PC-9 (cell line): ENCODE results near the gene PHACTR3. TPM values are rescaled to one million over a fixed set of nuclear protein-coding genes. Genes with fewer than 3 reads are reported as not detected.

Experiments
- BruUV-seq: library from RNA; stranded (reverse); fragments of 400-500 nt; replicated peaks from 2 replicates; lab custom pipeline; 2021; lab: Mats Ljungman, UMichigan
- CTCF ChIA-PET: fragments of 300-600 bp; sonication (Branson Sonifier 250); formaldehyde crosslinking; loops from one replicate; lab custom pipeline; 2022; ENCODE audit warnings: antibody characterized with exemption; lab: Charles Lee
- POLR2A ChIA-PET: fragments of 300-600 bp; sonication (Branson Sonifier 250); formaldehyde crosslinking; loops from one replicate; lab custom pipeline; 2022; ENCODE audit warnings: antibody characterized with exemption; ENCODE audit not compliant: unreplicated experiment; lab: Charles Lee
- DNase-seq, 2 experiments: peaks; one replicate each; pipeline versions ENCODE4 v3.0.0 to v3.0.0-alpha.2; 2015 to 2022; ENCODE audit warnings: mixed read lengths in 1 of 2
- H2AFZ ChIP-seq: fragments of 200-600 bp; sonication (generic); 2 replicates; pipeline ENCODE4 v1.8.1; 2017; ENCODE audit warnings: antibody characterized with exemption
- H3F3A ChIP-seq: fragments of 200-600 bp; sonication (generic); 2 replicates; pipeline ENCODE4 v1.8.1; 2017; ENCODE audit warnings: antibody characterized with exemption, mild to moderate bottlenecking, low read depth; ENCODE audit not compliant: insufficient read depth
- H3K27ac ChIP-seq: fragments of 200-600 bp; sonication (generic); 2 replicates; pipeline ENCODE4 v1.6.1; 2016; ENCODE audit warnings: mixed run types
- H3K27me3 ChIP-seq: fragments of 200-600 bp; sonication (generic); 2 replicates; pipeline ENCODE4 v1.6.1; 2016; ENCODE audit warnings: low read depth, mixed run types; ENCODE audit not compliant: insufficient read depth
- H3K36me3 ChIP-seq: fragments of 200-600 bp; sonication (generic); 2 replicates; pipeline ENCODE4 v1.6.1; 2016; ENCODE audit warnings: low read depth, mixed run types
- H3K4me1 ChIP-seq: fragments of 200-600 bp; sonication (generic); replicated peaks from 2 replicates; pipeline ENCODE4 v1.6.1; 2016; ENCODE audit warnings: mixed run types; ENCODE audit not compliant: insufficient read depth
- H3K4me2 ChIP-seq: fragments of 200-600 bp; sonication (generic); 2 replicates; pipeline ENCODE4 v1.6.1; 2017; ENCODE audit warnings: mixed run types
- H3K4me3 ChIP-seq: fragments of 200-600 bp; sonication (generic); 2 replicates; pipeline ENCODE4 v1.6.1; 2016; ENCODE audit warnings: mixed run types
- H3K79me2 ChIP-seq: fragments of 200-600 bp; sonication (generic); 2 replicates; pipeline ENCODE4 v1.6.1; 2017; ENCODE audit warnings: low read depth, mixed run types
- H3K9me2 ChIP-seq: fragments of 200-600 bp; sonication (generic); 2 replicates; pipeline ENCODE4 v1.8.1; 2017; ENCODE audit warnings: mild to moderate bottlenecking; ENCODE audit not compliant: insufficient read depth
- H3K9me3 ChIP-seq: fragments of 200-600 bp; sonication (generic); 2 replicates; pipeline ENCODE4 v1.8.1; 2016; ENCODE audit warnings: low read depth; ENCODE audit not compliant: insufficient read depth
- H4K20me1 ChIP-seq: fragments of 200-600 bp; sonication (generic); 2 replicates; pipeline ENCODE4 v1.8.1; 2017; ENCODE audit not compliant: insufficient read depth
- EZH2 ChIP-seq: fragments of 200-600 bp; sonication (generic); IDR thresholded peaks from 2 replicates; pipeline ENCODE4 v1.8.0; 2017; ENCODE audit warnings: antibody characterized with exemption, low read depth
- intact Hi-C: fragments of 100-400 bp; cut with micrococcal nuclease; formaldehyde crosslinking; loops from one replicate; pipeline ENCODE4 v1.10.0; 2022; ENCODE audit not compliant: unreplicated experiment
- total RNA-seq: library from RNA; stranded (reverse); gene quantifications from 2 replicates; pipeline ENCODE4 v1.2.3, GENCODE V29; 2021
- TF ChIP-seq, protein P1 (sequence below): fragments of 200-600 bp; sonication (generic); conservative IDR thresholded peaks from 2 replicates; pipeline ENCODE4 v1.6.1; 2017; ENCODE audit warnings: mixed run types, antibody characterized with exemption, mild to moderate bottlenecking, moderate library complexity

Gene PHACTR3
- total RNA-seq, 1 experiment from 2014 or later = 0.41 TPM

DNA sequence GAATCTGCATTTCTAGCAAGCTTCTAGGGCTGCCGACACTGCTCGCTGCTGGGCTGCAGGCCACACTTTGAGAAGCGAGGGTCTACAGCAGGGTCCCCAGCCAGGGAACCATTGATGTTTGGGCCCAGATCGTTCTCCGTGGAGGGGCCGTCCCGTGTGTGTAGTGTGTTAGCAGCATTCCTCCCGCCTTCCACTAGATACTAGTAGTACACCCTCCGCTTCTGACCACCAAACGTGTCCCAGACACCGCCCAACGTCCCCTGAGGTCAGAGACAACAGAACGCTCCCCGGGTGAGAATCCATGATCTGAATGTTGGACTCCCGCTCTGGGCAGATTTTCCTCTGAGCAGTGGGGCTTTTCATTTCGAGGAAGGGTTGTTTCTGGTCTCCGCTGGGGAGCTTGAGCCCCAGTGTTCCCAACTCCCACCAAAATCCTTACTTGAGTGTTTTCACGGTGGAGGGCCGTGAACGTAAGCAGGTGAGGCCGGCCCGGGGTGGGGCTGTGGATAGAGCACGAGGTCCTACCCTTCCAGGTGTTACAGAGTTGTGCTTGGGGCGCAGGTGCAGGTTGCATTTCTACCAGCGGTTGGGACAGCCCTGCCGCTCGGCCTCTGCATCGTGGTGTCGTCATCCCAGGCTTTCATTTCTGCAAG, 204.5 kb downstream of the PHACTR3 start:
- POLR2A ChIA-PET = no interaction called here
- H3K36me3 ChIP-seq = no peaks in the 10 kb centered on the region
- DNase-seq = no peak
- intact Hi-C loops = no loop called here
- H4K20me1 ChIP-seq = no peaks in the 10 kb centered on the region
- H3K4me2 ChIP-seq = no peak overlapping the region
- peaks cover 72% of the 10 kb centered on the region for H3K27me3 ChIP-seq
- H3K4me1 ChIP-seq = no peaks in the 10 kb centered on the region
- H3K9me3 ChIP-seq = no peaks in the 10 kb centered on the region
- no peak for TF ChIP-seq EZH2
- no peaks in the 10 kb centered on the region for H3K79me2 ChIP-seq
- H3K4me3 ChIP-seq = no peak overlapping the region
- H2AFZ ChIP-seq = no peak overlapping the region
- BruUV-seq = no TSS peak
- no peaks in the 10 kb centered on the region for H3F3A ChIP-seq
- H3K27ac ChIP-seq = no peak overlapping the region
- CTCF ChIA-PET = no interaction called here
- no peaks in the 10 kb centered on the region for H3K9me2 ChIP-seq

DNA sequence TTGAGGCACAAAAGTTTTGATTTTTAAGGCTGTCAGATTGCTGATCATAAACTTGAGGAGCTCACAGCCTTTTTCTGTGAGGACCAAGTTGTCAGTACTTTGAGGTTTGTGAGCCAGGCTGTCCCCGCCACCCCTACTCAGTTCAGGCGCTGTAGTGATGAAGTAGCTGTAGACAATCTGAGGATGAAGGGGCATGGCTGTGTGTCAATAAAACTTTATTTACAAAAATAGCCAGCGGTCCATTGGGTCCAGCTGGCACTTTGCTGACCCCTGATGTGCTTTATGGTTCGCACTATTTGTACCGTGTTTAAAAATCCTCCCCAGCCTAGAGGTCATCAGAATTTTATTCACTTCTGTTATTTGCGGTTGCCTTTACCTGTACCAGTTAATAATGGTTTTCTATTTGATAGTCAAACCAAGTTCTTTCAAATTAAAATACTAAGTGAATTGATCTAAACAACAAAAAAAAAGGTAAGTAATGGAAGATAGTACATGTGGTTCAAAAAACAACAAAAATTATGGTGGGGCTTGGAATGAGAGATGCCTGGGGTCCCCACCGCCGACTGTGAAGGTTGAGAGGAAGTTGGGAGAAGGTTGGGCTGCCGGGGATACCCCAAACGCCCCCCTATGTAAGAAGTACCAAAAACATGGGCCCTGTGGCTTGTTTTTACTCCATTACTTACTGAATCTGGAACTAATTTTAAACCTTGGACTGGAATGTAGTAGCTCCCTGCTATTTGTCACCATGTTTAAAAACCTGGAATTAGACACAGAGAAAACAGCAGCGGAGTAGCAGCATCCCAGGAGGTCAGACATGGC, 205.5 kb downstream of the PHACTR3 start:
- no peak overlapping the region for H3K27ac ChIP-seq
- H3K4me2 ChIP-seq = no peak overlapping the region
- no peaks in the 10 kb centered on the region for H3K9me3 ChIP-seq
- no peak overlapping the region for H3K4me3 ChIP-seq
- intact Hi-C loops = no loop called here
- no peaks in the 10 kb centered on the region for H3K36me3 ChIP-seq
- no peaks in the 10 kb centered on the region for H3K9me2 ChIP-seq
- no peaks in the 10 kb centered on the region for H3K4me1 ChIP-seq
- CTCF ChIA-PET = no interaction called here
- DNase-seq = no peak
- H3K79me2 ChIP-seq = no peaks in the 10 kb centered on the region
- POLR2A ChIA-PET = no interaction called here
- H3K27me3 ChIP-seq = peaks cover 72% of the 10 kb centered on the region
- no peak for TF ChIP-seq EZH2
- TF ChIP-seq, protein P1, sequence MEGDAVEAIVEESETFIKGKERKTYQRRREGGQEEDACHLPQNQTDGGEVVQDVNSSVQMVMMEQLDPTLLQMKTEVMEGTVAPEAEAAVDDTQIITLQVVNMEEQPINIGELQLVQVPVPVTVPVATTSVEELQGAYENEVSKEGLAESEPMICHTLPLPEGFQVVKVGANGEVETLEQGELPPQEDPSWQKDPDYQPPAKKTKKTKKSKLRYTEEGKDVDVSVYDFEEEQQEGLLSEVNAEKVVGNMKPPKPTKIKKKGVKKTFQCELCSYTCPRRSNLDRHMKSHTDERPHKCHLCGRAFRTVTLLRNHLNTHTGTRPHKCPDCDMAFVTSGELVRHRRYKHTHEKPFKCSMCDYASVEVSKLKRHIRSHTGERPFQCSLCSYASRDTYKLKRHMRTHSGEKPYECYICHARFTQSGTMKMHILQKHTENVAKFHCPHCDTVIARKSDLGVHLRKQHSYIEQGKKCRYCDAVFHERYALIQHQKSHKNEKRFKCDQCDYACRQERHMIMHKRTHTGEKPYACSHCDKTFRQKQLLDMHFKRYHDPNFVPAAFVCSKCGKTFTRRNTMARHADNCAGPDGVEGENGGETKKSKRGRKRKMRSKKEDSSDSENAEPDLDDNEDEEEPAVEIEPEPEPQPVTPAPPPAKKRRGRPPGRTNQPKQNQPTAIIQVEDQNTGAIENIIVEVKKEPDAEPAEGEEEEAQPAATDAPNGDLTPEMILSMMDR = no peak
- no peaks in the 10 kb centered on the region for H3F3A ChIP-seq
- H4K20me1 ChIP-seq = no peaks in the 10 kb centered on the region
- BruUV-seq = no TSS peak
- H2AFZ ChIP-seq = no peak overlapping the region

DNA sequence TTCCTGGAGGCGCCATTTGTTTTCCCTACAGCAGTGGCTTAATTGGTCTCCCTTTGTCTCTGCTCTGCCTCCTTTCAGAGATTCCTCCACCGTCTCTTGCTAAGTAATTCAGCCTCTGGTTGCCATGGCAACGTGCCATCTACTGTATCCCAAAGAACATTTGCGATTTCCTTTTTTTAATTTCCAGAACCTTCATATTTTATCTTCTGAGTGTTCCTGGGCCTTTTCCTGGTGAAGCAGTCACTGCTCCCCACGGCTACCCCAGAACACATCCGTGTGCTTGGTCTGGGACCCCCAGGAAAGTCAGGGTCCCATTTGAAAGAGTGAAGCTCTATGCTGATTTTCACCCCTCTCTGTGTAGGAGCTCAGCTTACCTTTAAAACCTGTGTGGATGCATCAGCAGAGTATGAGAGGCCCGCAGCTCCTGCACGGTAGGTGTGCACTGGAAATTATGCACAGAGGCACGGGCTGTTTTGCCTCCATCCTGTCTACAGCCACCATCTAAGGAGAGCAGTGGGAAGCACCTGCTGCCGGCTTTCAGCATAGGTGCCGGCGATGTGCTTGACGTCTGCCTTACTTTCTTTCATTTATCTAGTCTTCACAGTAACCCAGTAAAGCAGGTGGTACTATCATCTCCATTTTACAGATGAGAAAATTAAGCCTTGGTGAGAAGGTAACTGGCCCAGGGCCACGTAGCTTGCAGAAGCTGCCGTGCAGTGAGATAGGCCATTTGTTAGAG, 206.3 kb downstream of the PHACTR3 start:
- Histone ChIP-seq H2AFZ (no peak overlapping the region), H3K9me3 (no peaks in the 10 kb centered on the region), H3K4me1 (no peaks in the 10 kb centered on the region), H3K36me3 (no peaks in the 10 kb centered on the region), H3K4me3 (no peak overlapping the region), H4K20me1 (no peaks in the 10 kb centered on the region), H3K4me2 (no peak overlapping the region), H3K79me2 (no peaks in the 10 kb centered on the region), H3K9me2 (no peaks in the 10 kb centered on the region), H3K27ac (no peak overlapping the region), H3F3A (no peaks in the 10 kb centered on the region), H3K27me3 (peaks cover 76% of the 10 kb centered on the region)
- TF ChIP-seq, protein P1 = no peak
- no peak for TF ChIP-seq EZH2
- ChIA-PET POLR2A (interaction anchor here (0.6 kb wide), 1 partner anchor 41 kb away, joined by 3 read pairs; no protein-coding TSS in a partner anchor), CTCF (no interaction called here)
- DNase-seq = no peak
- intact Hi-C loops = no loop called here
- no TSS peak for BruUV-seq
